PFSK-1 (cell line): ENCODE measurements around the gene OR5M3.

Experiments
- FOXP2 ChIP-seq: optimal IDR thresholded peaks from 2 replicates; pipeline ENCODE3; 2011; ENCODE audit warnings: borderline replicate concordance, control low read depth, inconsistent platforms; ENCODE audit not compliant: insufficient read depth; ENCODE audit errors: extremely low read length, extremely low read depth
- POLR2AphosphoS5 ChIP-seq: IDR thresholded peaks from 2 replicates; pipeline ENCODE4 v1.6.1; 2012; ENCODE audit warnings: low read depth, mild to moderate bottlenecking, control low read depth, low read length, moderate library complexity
- SIN3A ChIP-seq: IDR thresholded peaks from 2 replicates; pipeline ENCODE4 v1.6.1; 2012; ENCODE audit warnings: mild to moderate bottlenecking, low read length, moderate library complexity, borderline replicate concordance; ENCODE audit not compliant: insufficient read depth
- TF ChIP-seq, protein P1 (sequence below), 2 experiments: IDR thresholded peaks; 2 replicates each; pipeline versions ENCODE4 v1.6.1 to v1.8.0; 2011 to 2012; ENCODE audit warnings: low read depth in 2 of 2, low read length in 2 of 2, control low read depth in 1 of 2, inconsistent platforms in 1 of 2, mild to moderate bottlenecking in 1 of 2, moderate library complexity in 1 of 2; ENCODE audit not compliant: insufficient read depth in 1 of 2

The OR5M3 gene

GRCh38 chr11:56453521-56453920, 19.6 kb downstream of the OR5M3 start:
- no peak for TF ChIP-seq FOXP2
- TF ChIP-seq, protein P1, sequence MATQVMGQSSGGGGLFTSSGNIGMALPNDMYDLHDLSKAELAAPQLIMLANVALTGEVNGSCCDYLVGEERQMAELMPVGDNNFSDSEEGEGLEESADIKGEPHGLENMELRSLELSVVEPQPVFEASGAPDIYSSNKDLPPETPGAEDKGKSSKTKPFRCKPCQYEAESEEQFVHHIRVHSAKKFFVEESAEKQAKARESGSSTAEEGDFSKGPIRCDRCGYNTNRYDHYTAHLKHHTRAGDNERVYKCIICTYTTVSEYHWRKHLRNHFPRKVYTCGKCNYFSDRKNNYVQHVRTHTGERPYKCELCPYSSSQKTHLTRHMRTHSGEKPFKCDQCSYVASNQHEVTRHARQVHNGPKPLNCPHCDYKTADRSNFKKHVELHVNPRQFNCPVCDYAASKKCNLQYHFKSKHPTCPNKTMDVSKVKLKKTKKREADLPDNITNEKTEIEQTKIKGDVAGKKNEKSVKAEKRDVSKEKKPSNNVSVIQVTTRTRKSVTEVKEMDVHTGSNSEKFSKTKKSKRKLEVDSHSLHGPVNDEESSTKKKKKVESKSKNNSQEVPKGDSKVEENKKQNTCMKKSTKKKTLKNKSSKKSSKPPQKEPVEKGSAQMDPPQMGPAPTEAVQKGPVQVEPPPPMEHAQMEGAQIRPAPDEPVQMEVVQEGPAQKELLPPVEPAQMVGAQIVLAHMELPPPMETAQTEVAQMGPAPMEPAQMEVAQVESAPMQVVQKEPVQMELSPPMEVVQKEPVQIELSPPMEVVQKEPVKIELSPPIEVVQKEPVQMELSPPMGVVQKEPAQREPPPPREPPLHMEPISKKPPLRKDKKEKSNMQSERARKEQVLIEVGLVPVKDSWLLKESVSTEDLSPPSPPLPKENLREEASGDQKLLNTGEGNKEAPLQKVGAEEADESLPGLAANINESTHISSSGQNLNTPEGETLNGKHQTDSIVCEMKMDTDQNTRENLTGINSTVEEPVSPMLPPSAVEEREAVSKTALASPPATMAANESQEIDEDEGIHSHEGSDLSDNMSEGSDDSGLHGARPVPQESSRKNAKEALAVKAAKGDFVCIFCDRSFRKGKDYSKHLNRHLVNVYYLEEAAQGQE (IDR thresholded peaks at IDR 0.05; ENCODE audit: insufficient read depth in 1 of 2, low read depth in 2 of 2, low read length in 2 of 2) = no peak
- no peak for TF ChIP-seq SIN3A
- no peak for TF ChIP-seq POLR2AphosphoS5
